Liver (tissue), 3 donors: ENCODE measurements around the gene CADM2.

Source experiments
- GABPA ChIP-seq, 2 donors: IDR thresholded peaks in 1 of 2; conservative IDR thresholded peaks in 1 of 2; 2 replicates each; pipeline ENCODE4 v1.6.1; 2016; ENCODE audit warnings: antibody characterized with exemption in 2 of 2, mild to moderate bottlenecking in 1 of 2, moderate library complexity in 1 of 2
- YY1 ChIP-seq: IDR thresholded peaks from 2 replicates; pipeline ENCODE4 v1.6.1; 2016; ENCODE audit warnings: antibody characterized with exemption, mild to moderate bottlenecking
- TF ChIP-seq, protein P1 (sequence below): fragments of 150-350 bp; IDR thresholded peaks from 2 replicates; pipeline ENCODE4 v1.5.1; 2017; ENCODE audit warnings: improper control_type of control experiment, low read depth, low read length; ENCODE audit not compliant: missing input control
- TF ChIP-seq, protein P2 (sequence below): IDR thresholded peaks from 2 replicates; pipeline ENCODE4 v1.6.1; 2016; ENCODE audit warnings: antibody characterized with exemption
- donor health status: healthy.
- donor health status: healthy.

DNA sequence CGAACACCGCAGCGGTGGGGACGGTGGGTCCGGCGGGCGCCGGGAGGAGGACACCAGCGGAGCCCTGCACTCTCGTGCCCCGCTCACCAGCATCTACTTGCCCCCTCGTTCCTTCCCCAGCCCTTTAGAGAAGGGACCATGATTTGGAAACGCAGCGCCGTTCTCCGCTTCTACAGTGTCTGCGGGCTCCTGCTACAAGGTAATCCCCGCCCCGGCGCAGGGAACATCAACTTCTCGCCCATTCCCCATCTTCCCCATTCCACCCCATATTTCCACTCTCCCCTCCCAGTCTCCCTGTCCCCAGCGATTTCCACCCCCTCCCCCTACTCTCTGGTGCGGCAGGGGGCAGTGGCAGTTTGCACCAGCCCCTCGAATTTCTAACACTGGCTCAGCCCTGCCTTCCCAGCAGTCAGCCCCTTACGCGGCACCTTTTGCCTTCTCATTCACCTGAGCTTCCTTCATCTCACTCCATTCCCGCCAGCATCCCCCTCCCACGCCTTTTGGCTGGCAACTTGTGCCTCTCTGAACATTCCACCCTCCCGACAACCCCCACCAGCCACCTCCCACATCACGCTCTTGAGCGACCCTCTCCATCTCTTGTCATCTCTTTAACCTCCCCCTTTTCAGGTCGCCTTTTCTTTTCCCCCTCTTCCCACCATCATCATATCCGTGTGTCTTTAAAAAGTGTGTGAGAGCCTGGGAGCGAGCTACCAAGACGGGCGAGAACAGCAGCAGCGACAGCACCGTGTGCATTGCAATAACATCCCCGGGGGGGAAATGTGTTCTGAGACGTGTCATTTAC is 882 bp downstream of the CADM2 start:
- TF ChIP-seq, protein P1, sequence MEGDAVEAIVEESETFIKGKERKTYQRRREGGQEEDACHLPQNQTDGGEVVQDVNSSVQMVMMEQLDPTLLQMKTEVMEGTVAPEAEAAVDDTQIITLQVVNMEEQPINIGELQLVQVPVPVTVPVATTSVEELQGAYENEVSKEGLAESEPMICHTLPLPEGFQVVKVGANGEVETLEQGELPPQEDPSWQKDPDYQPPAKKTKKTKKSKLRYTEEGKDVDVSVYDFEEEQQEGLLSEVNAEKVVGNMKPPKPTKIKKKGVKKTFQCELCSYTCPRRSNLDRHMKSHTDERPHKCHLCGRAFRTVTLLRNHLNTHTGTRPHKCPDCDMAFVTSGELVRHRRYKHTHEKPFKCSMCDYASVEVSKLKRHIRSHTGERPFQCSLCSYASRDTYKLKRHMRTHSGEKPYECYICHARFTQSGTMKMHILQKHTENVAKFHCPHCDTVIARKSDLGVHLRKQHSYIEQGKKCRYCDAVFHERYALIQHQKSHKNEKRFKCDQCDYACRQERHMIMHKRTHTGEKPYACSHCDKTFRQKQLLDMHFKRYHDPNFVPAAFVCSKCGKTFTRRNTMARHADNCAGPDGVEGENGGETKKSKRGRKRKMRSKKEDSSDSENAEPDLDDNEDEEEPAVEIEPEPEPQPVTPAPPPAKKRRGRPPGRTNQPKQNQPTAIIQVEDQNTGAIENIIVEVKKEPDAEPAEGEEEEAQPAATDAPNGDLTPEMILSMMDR, result no peak
- no peak for TF ChIP-seq GABPA (IDR thresholded peaks at IDR 0.05 in 1 of 2, conservative IDR thresholded peaks at IDR 0.05 in 1 of 2)
- TF ChIP-seq, protein P2, sequence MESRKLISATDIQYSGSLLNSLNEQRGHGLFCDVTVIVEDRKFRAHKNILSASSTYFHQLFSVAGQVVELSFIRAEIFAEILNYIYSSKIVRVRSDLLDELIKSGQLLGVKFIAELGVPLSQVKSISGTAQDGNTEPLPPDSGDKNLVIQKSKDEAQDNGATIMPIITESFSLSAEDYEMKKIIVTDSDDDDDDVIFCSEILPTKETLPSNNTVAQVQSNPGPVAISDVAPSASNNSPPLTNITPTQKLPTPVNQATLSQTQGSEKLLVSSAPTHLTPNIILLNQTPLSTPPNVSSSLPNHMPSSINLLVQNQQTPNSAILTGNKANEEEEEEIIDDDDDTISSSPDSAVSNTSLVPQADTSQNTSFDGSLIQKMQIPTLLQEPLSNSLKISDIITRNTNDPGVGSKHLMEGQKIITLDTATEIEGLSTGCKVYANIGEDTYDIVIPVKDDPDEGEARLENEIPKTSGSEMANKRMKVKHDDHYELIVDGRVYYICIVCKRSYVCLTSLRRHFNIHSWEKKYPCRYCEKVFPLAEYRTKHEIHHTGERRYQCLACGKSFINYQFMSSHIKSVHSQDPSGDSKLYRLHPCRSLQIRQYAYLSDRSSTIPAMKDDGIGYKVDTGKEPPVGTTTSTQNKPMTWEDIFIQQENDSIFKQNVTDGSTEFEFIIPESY, result no peak
- no peak for TF ChIP-seq YY1
